Mucosa of stomach (tissue), 1 donor: Measurements from ENCODE around the gene RETSAT.
A peak's percentile ranks its signal among the peaks of the same experiment; 100 is the strongest.
"Not testable (repeated sequence)": the region's sequence is repeated elsewhere in the genome, so short reads cannot be mapped to it uniquely, and the experiment has no call there.

Experiments used
- H3K27me3 ChIP-seq: one replicate; pipeline ENCODE4 v1.7.0; 2013; ENCODE audit warnings: mild to moderate bottlenecking, low read length; ENCODE audit not compliant: control insufficient read depth, insufficient read depth
- H3K36me3 ChIP-seq: one replicate; pipeline ENCODE4 v1.7.0; 2013; ENCODE audit warnings: low read length; ENCODE audit not compliant: control insufficient read depth, insufficient read depth
- H3K4me1 ChIP-seq: one replicate; pipeline ENCODE4 v1.7.0; 2013; ENCODE audit warnings: mild to moderate bottlenecking, low read length; ENCODE audit not compliant: control insufficient read depth, insufficient read depth
- H3K4me3 ChIP-seq: one replicate; pipeline ENCODE4 v1.7.0; 2013; ENCODE audit warnings: low read length
- H3K9ac ChIP-seq: one replicate; pipeline ENCODE4 v1.7.0; 2013; ENCODE audit warnings: mild to moderate bottlenecking, low read length, moderate library complexity
- H3K9me3 ChIP-seq: one replicate; pipeline ENCODE4 v1.7.0; 2013; ENCODE audit warnings: mild to moderate bottlenecking, low read length, moderate library complexity; ENCODE audit not compliant: control insufficient read depth
- donor health status: Pancreatic carcinoma.

RETSAT gene

DNA sequence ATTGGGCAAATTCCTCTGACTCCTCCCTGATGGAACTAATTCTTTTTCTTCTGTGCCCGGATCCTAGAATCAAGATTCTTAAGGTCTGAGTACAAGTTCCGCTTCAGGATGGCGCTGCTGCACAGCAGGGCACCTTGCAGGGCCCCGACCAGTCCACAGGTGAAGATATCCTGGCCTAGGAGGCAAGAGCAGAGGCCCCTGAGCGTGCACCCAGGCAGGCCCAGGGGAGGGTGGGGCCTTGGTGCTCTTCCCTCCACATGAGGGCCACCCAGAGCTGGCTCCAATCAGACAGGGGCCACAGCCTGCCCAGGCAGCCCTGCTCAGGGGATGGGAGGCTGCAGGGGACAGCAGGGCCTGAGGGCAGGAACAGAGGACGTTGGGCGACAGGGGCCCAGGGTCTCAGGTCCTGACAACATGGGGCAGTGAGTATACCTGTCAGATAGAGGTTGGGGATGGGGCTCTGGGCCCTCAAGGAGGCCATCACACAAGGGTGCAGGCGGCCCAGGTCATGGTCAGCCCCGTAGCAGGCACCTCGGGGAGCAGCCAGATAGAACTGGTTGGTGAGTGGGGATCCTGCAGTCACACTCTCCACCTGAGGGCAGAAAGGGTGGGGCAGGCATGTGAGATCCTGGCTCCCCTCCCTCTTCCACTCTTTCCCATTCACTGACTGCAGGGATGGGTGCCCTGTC is 11.0 kb downstream of the RETSAT start:
- not testable (repeated sequence) for H3K27me3 ChIP-seq, H3K4me3 ChIP-seq, H3K9ac ChIP-seq, H3K9me3 ChIP-seq, H3K4me1 ChIP-seq
- H3K36me3 ChIP-seq, result peaks cover 24% of the 10 kb centered on the region

DNA sequence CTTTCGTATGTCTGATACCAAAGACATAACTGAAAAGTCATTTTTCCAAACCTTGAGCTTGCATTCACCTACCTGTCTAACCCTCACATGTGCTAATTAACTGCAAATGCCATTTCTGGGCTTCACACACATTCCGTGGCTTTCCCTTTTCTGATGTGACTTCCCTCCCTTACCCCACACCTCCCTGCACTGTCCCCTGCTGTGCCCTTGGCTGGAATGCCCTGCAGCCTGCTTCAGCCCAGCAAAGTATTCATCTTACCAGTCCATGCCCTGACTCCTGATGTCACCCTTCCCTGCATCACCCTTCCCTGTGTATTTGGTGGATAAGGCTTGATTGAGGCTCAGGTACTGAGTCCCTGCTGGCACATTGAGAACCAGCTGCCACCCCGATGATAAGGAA is 12.2 kb downstream of the RETSAT start:
- no peak overlapping the region for H3K9ac ChIP-seq
- no peaks in the 10 kb centered on the region for H3K9me3 ChIP-seq
- no peaks in the 10 kb centered on the region for H3K4me1 ChIP-seq
- H3K36me3 ChIP-seq, result peaks cover 24% of the 10 kb centered on the region
- no peak overlapping the region for H3K4me3 ChIP-seq
- no peaks in the 10 kb centered on the region for H3K27me3 ChIP-seq

DNA sequence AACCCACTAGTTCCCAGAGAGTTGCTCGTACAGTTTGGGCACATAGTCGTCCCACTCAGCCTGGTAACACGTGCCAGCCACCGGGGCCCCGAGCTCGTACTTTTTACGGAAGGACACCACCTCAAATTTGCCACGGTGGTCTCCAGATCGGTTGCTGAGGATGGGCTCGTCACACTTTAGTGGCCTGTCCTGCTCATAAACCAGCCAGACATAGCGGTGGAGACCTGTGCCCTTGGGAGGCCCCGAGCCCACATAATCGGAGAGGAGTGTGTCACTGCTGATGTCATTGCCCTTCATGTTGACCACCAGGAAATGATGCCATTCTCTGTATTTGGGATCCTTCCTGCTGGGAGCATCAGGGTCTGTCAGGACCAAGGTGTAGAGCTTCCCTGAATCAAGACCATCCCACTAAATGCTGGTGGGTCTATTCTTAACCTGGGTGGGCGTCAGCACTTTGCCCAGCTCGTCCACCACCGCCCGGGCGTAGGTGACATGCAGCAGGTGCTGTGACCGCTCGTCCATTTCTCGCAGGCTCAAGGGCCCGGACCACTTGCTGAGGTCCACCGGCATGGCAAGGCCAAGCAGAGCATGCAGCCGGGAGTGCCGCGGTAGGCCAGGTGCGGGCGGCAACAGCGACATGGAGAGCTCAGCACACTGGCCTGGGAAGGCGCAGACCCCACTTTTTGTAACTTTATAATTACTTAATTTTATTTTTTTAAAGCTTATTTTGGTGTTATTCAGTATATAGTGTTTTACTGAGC is 12.9 kb downstream of the RETSAT start:
- Histone ChIP-seq H3K4me1 (no peaks in the 10 kb centered on the region), H3K9ac (no peak overlapping the region), H3K4me3 (no peak overlapping the region), H3K9me3 (no peaks in the 10 kb centered on the region), H3K27me3 (no peaks in the 10 kb centered on the region), H3K36me3 (peaks cover 23% of the 10 kb centered on the region)

DNA sequence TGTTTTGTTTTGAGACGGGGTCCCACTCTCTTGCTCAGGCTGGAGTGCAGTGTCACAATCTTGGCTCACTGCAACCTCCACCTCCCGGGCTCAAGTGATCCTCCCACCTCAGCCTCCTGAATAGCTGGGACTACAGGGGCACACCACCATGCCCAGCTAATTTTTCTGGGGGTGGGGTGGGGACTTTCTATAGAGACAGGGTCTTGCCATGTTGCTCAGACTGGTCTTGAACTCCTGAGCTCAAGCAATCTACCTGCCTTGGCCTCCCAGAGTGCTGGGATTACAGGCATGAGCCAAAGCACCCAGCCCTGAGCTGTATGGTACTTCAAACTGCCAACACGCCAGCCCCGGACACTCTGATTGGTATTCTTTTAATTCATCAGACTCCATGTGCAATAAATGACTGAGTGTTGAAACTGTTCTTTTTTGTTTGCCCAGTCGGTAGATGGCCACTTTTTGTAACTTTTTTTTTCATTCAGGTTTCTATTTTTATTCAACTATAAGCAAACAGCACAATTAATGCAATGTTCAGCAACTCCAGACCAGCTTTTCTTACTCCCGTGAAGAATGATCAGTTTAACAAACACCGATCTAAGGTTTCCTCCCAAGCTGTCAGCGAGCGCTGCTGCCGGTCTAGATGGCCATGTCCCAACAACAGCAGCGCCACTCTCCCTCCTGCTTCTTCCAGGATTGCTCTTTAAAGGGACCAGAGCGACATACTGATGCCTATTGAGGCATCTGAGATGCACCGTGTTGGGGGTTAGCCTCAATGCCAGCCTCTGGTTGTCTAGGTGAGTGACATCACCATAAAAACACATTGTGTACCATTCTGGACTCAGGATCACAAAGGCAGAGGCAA is 14.1 kb downstream of the RETSAT start:
- H3K4me3 ChIP-seq, result no peak overlapping the region
- no peak overlapping the region for H3K9ac ChIP-seq

DNA sequence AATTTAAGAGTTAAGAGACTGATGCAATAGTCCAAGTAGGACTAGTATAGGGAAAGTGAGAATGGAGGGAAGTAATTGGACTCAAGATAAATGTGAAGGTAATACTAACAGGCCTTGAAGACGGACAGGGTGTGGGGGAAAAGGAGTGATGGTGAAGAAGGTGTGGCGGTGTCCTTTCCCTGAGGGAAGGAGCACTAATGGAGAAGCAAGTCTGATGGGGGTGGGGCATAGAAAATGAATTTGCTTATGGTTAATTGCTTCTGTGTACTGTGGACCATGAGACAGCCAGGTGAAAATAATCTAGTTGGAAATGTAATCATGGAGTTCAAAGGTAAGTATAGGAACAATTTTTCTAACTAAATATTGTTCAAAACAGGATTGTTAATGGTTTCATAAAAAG is 19.4 kb downstream of the RETSAT start:
- Histone ChIP-seq H3K4me1 (no peaks in the 10 kb centered on the region), H3K4me3 (no peak overlapping the region)

More for the DNA sequence above, 14.1 kb downstream of the RETSAT start:
- peaks cover 12% of the 10 kb centered on the region for H3K36me3 ChIP-seq
- H3K4me1 ChIP-seq, result no peaks in the 10 kb centered on the region
- H3K9me3 ChIP-seq, result no peaks in the 10 kb centered on the region
- H3K27me3 ChIP-seq, result no peaks in the 10 kb centered on the region

DNA sequence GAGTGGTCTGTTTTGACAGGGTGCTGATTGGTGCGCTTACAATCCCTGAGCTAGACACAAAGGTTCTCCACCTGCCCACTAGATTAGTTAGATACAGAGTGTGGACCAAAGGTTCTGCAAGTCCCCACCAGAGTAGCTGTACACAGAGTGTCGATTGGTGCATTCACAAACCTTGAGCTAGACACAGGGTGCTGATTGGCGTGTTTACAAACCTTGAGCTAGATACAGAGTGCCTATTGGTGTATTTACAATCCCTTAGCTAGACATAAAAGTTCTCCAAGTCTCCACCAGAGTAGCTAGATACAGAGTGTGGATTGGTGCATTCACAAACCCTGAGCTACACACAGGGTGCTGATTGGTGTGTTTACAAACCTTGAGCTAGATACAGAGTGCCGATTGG is 20.5 kb downstream of the RETSAT start:
- not testable (repeated sequence) for H3K4me3 ChIP-seq, H3K9ac ChIP-seq, H3K4me1 ChIP-seq, H3K27me3 ChIP-seq, H3K9me3 ChIP-seq, H3K36me3 ChIP-seq

More for the DNA sequence above, 19.4 kb downstream of the RETSAT start:
- Histone ChIP-seq H3K27me3 (no peaks in the 10 kb centered on the region), H3K36me3 (no peaks in the 10 kb centered on the region), H3K9me3 (no peaks in the 10 kb centered on the region), H3K9ac (no peak overlapping the region)

DNA sequence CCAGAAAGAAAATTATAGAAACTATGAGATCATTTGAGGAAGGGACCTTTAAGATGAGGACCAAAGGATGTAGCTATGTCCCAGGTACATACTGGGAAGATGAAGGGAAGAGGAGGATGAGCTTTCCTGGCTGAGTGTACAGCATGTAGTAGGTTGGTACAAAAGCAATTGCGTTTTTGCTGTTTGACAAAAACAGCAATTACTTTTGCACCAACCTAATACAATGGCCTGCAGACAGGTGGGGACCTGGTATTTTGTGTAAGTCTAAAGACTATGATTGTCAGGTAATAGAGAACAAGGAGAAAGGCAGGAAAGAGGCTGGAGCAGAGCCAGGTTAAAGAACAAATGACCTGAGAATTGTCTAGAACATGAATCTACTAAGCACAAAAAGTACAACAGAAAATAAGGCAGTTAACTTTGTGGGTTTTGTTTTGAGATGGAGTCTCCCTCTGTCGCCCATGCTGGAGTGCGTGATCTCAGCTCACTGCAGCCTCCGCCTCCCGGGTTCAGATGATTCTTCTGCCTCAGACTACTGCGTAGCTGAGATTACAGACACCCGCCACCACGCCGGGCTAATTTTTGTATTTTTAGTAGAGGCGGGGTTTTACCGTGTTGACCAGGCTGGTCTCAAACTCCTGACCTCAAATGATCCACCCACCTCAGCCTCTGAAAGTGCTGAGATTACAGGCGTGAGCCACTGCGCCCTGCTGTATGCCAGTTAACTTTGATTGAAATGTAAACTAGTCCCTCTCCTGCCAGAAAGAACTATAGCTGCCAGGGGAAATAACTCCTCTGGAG is 23.3 kb downstream of the RETSAT start:
- peaks cover 8% of the 10 kb centered on the region for H3K4me1 ChIP-seq
- H3K9ac ChIP-seq, result no peak overlapping the region
- H3K36me3 ChIP-seq, result no peaks in the 10 kb centered on the region
- H3K4me3 ChIP-seq, result no peak overlapping the region
- H3K27me3 ChIP-seq, result no peaks in the 10 kb centered on the region
- no peaks in the 10 kb centered on the region for H3K9me3 ChIP-seq

DNA sequence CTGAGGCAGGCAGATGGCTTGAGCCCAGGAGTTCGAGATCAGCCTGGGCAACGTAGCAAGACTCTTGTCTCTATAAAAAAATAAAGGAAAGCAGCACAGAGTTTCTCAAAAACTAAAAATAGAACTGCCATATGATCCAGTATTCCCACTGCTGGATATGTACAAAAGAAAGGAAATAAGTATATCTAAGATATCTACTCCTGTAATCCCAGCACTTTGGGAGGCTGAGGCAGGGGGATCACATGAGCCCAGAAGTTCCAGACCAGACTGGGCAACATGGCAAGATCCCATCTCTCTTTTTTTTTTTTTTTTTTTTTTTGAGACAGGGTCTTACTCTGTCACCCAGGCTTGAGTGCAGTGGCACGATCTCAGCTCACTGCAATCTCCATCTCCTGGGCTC is 24.6 kb downstream of the RETSAT start:
- not testable (repeated sequence) for H3K36me3 ChIP-seq, H3K4me3 ChIP-seq, H3K9ac ChIP-seq, H3K27me3 ChIP-seq, H3K9me3 ChIP-seq
- peaks cover 20% of the 10 kb centered on the region for H3K4me1 ChIP-seq

DNA sequence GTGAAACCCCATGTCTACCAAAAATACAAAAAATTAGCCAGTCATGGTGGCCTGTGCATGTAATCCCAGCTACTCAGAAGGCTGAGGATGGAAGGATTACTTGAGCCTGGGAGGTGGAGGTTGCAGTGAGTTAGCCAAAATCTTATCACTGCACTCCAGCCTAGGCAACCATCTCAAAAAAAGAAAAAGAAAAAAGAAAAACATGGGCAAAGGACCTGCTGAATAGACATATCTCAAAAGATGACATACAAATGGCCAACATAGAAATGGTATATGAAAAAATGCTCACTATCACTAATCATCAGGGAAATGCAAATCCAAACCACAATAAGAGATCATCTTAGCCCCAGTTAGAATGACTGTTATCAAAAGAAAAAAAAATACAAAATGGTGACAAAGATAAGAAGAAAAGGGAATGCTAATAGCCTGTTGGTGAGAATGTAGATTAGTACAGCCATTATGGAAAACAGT is 25.1 kb downstream of the RETSAT start:
- Histone ChIP-seq H3K4me3 (no peak overlapping the region), H3K4me1 (peaks cover 23% of the 10 kb centered on the region), H3K36me3 (no peaks in the 10 kb centered on the region), H3K9me3 (no peaks in the 10 kb centered on the region), H3K27me3 (no peaks in the 10 kb centered on the region), H3K9ac (no peak overlapping the region)

DNA sequence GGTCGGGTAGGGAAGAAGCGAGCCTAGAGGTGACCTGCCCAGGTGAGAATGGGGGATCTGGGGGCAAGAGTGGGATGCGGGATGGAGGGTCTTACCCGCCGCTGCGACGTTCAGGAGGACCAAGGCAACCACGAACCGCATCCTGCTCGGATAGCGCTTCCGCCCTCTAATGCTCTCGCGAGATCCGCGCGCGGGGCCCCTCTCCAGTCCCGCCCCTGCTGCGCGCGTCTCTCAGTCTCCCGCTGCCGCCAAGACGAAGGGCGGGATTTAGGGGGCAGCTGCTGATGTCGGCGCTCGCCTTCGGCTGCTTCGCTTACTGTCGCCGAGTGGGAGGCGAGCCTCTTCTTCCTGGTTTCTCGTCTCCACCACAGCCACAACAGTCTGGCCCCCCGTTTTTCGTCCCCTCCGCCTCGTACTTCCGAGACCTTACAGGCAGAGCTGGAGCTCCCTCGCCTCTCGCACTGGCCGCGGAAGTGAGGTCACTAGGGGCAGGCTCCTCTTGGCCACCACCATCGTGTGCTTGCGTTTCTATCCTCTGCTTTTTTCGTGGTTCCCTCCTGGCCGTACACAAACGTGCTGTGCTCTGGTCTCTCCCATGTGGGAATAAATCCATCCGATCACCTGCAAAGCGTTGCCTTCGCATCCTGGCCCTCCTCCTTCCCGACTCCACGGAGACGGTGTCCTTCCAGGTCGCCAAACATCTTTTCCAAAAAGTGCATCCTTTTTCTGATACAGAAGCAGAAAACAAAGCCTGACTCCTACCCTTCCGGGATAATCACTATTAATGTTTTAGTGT is 26.3 kb downstream of the RETSAT start, which contains the start of gene TGOLN2:
Gene TGOLN2 (minus strand): TSS at position 168 of the 796 bp plus-strand sequence. CDS start 27 bp downstream, at position 141.
- peak within 1 kb of the TSS; percentile 100 for H3K9ac ChIP-seq
- peak within 1 kb of the TSS; percentile 95 for H3K4me3 ChIP-seq
- peaks cover 5% of the 10 kb centered on the region for H3K36me3 ChIP-seq
- H3K4me1 ChIP-seq, result peaks cover 23% of the 10 kb centered on the region
- no peaks in the 10 kb centered on the region for H3K9me3 ChIP-seq
- no peaks in the 10 kb centered on the region for H3K27me3 ChIP-seq
